NCI-H2196 treated with DMSO at 0.1 percent for 48 hours (cell line): ENCODE measurements around the gene TH.
"Not testable (repeated sequence)": the region's sequence is repeated elsewhere in the genome, so short reads cannot be mapped to it uniquely, and the experiment has no call there.

Experiments used
- DNase-seq: peaks from one replicate; lab custom pipeline; 2025; ENCODE audit not compliant: unreplicated experiment; lab: John Stamatoyannopoulos, UW

The TH gene

DNA sequence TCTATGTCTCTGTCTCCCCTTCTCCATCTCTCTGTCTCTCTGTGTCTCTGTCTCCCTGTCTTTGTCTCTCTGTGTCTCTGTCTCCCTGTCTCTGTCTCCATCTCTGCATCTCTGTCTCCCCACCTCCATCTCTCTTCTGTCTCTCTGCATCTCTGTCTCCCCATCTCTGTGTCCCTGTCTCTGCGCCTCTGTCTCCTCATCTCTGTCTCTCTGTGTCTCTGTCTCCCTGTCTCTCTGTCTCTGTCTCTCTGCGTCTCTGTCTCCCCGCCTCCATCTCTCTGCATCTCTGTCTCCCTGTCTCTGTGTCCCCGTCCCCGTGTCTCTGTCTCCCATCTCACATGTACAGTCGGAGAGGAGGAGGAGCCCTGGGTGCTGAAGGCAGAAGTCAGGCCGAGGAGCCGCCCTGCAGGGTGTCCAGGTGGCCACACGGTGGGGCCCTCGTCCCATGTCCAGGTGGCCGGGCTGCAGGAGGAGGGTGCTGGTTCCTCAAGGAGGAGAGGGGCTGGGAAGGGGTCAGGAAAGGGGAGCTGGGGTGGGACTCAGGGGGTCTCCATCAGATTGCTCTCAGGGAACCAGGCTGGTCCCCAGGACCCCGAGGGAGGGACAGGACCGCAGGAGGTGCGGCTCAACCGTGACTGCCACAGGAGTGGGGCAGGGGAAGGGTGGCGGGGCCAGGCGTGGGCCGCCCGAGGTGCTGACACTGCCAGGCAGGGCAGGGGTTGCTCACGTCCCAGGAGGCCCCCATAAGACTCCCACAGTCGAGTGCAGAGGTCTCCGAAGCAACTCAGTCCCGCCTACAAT, 25.6 kb upstream of the TH start:
- DNase-seq = peak; percentile 67

DNA sequence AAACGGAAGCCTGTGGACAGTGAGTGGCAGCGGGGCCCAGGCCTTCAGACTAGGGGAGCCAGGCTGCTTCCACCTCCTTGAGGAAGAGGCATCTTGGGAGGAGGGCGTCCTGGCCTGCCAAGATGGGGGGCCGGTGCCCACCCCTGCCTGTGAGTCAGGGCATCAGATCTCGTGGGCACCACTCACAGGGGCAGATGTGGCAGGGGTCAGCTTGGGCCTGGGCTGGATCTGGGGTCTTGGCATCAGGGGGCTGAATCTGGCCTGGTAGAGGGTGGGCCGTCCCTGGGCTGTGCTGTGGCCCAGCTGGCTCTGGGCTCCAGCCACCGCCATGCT, 24.1 kb upstream of the TH start:
- DNase-seq = no peak

DNA sequence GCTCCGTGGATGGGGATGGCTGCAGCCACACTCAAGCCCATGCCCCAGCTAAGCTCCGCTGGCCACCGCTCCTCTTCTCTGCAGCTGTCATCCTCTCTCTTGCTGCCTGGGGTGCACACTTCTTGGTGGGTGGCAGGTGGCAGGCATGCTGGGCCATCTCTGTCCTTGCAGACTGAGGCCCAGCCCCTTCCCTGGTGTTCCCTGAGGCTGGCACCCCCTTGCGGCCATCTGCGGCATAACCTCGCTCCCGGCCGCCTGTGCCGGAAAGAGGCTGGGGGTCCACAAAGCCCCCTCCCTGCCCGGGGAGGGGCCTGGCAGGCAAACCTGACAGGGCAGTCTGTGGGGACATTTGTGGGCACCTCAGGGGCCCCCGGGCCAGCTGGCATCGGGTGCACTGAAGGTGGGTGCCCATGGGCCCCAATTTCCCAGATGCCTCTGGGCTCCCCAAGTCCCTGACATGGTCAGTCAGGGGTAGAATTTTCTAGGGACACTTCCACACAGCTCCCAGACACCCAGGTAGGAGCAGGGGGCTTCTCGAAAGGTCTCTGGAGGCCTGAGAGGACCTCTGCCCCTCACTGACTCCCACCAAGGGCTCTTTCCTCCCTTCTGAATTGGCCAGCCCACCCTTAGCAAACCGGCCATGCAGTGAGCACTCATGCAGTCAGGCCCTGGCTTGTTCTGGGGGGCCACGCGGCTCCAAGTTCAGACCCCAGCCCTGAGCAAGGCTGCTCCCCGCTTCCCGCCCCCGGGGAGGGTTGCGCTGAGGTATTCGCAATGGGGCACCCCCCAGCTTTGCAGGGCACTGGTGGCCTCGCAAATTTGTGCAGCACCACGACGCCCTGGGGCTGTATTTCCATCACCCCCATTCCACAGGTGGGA, 23.5 kb upstream of the TH start:
- no peak for DNase-seq

DNA sequence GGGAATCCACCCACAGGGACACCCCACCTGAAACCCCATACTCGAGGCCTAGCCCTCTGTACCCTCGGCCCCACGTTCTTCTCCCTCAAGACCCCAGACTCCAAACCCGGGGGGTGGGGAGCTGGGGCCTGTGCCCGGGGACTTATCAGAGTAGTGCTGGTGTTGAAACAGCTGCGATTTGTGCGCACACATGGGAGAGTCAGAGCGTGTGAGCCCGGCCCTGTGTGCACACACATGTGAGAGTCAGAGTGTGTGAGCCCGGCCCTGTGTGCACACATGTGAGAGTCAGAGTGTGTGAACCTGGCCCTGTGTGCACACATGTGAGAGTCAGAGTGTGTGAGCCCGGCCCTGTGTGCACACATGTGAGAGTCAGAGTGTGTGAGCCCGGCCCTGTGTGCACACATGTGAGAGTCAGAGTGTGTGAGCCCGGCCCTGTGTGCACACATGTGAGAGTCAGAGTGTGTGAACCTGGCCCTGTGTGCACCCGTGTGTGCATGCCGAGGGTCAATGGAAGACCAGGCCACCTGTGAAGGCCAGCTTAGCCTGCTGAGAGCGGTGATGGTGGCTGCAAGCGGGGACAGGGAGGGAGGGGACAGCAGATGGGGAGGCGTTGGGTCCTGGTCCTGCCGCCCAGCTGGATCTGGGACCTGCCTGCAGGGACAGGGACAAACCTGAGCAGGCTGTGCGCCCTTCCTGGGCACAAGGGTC, 22.4 kb upstream of the TH start:
- not testable (repeated sequence) for DNase-seq

DNA sequence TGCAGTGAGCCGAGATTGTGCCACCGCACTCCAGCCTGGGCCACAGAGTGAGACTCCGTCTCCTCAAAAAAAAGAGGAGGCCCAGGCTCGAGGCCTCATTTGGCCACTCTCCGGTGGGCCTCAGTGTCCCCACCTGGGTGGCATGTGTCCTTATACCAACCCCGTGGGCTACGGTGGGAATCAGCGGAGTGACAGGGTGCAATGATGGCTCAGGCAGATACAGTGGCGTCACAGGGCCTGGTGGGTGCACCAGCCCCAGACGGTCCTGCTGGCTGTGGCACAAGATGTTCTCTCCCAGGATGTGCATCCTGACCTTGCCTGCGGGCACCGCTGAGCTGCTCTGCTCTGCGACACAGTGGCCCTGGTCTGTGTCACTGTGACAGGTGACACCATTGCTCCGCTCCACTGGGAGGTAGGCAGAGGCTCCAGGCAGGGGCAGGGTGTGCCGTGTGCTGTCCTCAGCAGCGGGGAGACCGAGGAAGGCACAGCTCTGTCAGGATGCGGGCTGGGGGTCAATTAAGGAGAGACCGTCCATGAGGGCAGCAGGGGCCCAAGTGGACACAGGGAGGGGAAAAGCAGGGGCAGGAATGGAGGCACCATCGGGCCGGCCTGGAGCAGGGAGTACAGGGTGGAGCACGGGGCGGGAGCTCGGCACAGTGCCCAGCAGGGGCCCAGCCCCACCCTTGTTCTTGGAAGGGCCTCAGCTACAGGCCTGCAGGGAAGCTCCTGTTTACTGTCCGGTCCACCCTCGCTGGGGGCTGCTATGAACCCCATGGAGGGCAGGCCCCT, 21.7 kb upstream of the TH start:
- DNase-seq = no peak

DNA sequence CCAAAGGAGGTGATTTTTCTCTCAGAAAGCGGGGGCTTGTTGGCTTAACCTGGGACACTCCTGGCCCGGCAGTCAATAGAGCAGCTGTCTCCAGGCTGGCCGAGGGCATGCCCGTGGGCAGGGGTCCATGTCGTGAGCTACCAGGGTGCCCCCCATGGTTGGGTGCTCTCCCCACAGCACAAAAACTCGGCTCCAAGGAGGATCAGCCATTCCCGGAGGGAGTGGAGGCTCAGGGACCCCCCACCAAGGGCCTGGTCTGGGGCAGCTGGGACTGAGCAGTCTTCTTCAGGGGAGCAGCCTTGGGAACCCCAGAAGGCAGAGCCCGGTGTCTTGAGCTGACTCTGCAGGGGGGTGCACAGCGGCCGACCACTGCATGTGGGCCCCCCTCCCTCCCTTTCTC, 20.8 kb upstream of the TH start:
- no peak for DNase-seq

DNA sequence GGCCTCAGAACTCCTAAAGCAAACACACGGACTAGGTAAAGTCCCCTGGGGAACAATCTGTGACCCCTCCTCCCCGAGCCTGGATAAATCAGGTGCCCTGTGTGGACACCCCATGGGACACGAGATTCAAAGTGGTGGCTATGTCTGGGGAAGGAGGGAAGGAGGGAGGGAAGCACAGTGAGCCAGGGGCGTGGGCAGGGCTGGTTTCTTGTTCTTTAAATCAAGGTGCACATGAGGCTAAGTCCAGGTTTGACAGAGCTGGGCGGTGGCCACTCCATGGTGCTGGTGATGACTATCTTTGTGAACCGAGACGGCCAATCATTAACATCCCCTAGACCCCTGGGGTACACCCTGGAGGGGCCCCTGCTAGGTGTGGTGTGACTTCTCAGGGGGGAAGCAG, 20.3 kb upstream of the TH start:
- no peak for DNase-seq

DNA sequence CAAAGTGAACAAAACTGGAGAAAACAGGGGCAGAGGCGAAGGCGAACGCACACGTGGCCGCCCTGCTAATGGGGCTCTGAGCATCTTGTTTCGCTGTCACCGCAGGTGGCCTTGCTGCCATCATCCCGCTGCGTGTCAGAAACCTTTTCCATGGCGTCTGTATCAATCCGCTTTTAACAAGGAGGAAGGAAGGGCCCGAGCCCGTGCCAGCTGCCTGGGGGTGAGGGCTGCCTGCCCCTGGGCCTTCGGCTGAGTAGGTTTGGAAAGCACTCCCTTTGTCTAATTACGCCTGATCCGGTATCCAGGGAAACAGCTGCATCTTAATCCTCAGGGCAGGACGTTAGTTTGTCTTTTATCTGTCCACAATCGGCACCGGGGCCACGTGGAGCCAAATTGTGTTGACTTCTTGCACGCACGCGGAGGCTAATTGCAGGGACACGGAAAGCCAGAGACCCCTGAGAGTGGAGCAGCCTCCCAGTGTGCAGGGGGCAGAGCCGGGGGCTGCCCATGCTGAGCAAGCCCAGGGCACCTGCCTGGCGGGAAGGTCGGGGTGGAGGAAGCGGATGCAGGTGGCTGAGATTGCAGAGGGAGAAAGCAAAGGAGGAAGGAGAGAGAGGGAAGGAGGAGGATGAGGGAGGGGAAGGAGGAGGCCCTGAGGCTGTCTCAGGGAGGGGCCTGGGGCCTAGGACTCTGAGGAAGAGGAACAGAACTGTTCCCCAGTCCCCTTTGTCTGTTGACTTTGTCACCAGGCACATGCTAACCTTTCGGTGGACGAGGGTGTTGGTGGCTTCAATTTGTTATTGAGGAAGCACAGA, 19.2 kb upstream of the TH start:
- DNase-seq = no peak

DNA sequence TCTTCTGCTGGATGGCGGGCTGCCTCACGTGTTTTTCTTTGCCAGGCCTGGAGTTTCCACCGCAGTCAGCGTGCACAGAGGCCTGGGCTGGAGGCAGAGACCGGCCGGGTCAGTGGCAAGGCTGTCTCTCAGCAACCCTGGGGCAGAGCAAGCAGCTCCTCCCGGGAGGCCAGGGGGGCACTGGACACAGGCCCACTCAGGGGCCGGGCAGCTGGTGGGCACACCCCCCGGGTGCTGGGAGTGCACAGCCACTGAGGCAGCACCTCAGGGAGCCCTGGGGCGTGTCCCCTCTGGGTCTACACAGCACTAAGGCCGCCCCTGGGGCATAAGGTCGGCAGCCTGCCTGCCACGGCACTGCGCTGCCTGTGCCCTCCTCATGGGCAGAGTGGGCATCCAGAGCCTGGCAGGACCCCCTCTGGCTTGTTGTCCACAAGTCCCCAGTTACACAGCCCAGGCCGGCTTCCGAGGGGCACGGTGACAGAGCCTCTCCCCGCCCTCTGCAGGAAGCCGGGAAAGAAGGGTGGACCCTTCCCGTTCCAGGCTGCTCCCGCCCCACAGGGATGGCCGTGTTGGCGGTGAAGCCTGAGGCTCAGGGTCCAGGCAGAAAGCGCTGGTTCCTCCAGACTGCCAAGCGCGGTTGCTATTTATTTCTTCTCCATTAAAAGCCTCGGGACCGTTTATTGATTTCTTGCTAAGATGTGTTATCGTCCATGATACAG, 18.5 kb upstream of the TH start:
- no peak for DNase-seq

DNA sequence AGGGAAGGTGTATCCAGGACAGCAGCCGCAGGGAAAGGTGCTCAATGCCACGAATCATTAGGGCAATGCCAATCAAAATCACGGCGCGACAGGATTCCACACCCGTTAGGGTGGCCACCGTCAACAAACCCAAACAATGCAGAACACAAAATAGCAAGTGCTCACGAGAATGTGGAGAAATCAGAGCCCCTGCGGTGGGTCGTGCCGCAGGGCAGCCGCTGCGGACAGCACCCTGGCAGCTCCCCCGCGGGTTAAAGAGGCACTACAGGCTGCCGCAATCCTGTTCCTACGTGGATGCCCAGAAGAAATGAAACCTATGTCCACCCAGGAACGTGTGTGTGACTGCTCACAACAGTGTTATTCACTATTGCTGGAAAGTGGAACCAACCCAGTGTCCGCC, 17.1 kb upstream of the TH start:
- DNase-seq = no peak

DNA sequence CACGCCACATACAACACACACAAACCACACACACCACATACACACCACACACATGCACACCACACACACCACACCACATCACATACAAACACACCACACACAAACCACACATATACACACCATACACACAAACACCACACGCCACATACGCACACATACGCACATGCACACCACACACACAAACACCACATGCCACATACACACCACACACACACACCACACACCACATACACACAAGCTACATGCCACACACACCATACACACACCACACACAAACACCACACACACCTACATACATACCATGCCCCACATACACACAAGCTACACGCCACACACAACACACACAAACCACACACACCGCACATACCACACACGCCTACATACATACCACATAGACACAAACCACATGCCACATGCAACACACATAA, 15.7 kb upstream of the TH start:
- no peak for DNase-seq

DNA sequence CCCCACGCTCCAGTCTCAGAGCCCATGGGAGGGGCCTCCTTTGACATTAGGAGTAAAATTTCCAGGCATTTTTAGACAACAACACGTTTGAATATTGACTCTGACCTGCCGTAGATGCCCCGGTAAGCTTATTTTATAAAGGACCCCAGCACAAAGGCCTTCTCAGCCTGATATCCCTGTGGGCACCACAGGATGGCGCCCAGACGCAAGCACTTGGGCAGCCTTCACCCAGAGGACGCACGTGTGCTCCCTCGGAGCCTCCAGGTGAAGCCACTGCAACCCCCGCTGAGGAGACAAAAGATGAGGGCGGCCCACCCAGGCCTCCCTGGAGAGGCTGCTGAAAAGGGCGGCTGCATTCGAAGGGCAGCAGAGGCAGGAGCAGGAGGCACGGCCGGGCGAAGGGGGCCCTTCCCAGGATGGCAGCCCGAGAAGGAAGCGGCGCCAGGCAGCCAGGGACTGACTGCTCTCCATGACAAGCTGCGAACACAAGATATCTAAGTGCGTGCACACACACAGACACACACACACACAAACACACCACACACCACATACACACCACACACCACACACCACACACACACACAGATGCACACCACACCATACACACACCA, 15.2 kb upstream of the TH start:
- peak; percentile 22 for DNase-seq

DNA sequence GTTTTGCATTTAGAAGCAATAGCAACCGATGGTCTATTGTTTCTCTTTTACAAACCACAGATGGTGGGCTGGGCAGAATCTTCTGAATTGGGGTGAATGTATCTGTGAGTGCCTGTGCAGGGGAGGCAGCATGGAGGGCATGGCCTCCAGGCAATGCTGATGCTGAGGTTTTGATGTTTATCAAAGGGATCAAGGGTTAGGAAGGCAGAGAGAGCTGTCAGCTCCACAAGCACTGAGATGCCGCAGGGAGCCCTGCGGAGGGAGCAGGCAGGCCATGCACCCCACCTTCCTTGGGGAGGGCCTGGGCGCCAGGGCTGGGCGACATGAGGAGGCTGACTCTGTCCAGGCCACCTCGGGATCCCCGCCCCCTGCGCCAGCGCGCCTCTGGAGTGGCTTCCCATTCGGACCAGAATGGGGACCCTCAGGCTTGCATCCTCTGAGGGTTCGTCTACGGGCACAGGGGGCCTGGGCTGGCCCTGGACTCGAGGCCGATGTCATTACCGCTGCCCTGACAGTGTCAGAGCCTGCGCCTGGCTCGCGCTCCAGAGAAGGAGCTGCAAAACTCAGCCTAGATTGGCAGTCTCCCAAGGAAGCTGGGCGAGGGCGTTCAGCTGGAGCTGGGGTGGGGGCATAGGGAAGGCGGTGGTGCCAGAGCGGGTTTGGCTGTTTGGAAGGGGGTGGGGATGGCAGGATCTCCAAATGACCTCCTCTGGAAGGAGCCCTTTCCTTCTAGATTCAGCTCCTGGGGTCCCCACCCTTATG, 13.9 kb upstream of the TH start:
- no peak for DNase-seq

DNA sequence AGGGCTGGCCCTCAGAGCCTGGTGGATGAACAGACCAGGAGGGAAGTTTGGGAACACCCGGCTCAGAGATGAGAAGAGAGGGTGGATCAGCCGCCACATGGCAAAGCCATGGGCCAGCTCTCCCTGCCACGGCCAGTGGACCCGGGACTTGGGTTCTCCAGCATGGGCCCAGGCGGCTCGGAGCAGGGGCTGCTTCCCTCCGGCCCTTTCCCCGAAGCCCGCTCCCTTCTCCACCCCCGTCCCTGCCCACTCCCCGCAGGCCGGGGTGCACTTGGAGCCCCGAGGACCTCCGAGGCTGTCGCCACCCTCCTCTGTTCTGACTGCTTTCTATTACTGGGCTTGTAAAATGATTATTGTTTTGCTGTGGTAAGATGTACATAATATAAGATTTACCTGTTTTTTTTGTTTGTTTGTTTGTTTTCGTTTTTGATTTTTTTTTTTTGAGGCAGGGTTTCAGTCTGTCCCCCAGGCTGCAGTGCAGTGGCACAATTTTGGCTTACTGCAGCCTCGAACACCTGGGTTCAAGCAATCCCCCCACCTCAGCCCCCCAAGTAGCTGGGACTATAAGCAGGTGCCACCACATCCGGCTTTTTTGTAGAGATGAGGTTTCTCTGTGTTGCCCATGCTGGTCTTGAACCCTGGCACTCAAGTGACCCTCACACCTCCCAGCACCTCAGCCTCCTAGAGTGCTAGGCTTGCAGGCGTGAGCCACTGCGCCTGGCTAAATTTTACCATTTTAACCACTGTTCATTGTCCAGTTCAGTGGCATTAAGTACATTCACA, 11.3 kb upstream of the TH start:
- DNase-seq = no peak

DNA sequence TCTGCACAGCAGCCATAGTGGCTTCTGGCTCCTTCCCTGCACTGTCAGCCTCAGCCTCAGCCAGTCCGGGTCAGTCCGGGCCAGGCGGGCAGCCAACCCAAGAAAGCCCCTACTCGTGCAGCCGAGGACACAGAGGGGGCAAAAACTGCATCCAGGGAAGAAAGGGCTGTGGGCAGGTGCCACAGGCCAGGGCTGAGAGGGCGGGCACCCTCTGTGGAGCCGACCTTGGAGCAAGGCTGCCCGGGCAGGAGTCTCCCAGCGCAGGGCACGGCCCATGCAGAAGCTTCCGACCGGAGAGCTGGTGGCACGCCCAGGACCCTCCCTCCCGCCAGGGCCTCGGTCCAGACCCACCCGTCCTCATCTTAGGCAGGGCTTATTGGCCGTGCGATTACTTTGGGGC, 10.5 kb upstream of the TH start:
- DNase-seq = no peak

DNA sequence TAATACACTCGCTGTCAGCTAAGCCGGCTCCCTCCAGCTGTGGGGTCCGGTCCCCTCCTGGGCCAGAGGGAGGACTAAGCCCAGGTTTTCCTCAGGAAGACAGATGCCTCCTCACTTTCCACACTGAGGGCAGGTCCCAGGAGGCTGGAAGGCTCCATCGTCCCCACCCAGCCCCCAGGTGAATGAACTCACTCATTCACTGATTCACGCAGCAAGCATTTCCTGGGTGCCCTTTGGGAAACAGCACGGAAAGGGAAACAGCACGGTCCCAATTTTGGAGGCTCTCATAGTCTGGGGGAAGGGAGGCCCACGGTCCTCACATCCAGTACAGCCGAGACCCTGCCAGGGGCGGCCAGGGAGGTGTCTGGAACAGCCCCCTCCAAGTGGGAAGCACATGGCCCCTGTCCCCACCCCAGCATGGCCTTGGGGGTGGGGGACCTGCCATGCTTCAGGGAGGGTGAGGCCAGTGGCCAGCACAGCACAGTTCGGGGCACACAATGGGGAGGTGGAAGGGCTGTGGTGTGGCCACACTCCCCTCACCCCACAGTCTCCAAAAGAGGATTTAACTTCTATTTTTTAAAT, 9.3 kb upstream of the TH start:
- no peak for DNase-seq

DNA sequence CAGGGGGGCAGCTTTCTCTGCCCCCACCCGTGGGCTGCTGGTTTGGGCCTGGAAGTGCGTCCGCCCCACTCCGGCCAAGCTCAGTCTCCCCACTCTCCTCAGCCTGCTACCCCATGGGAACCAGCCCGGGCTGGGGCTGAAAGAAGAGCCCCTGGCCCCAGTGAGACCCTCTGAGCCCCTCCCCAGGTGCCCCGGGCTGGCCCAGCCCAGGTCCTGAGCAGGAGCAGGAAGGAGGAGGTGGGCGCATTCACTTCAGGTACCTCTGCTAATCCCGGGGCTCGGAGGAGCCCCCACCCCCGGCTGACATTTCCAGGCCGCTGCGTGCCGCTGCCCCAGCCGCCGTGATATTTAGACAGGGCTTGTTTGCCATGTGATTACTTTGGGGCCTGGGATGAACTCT, 8.7 kb upstream of the TH start:
- no peak for DNase-seq
